HT-29 (cell line): ENCODE results near the gene MRPL50. TPM values are rescaled to one million over a fixed set of nuclear protein-coding genes. Genes with fewer than 3 reads are reported as not detected.
A peak's percentile ranks its signal among the peaks of the same experiment; 100 is the strongest.

Experiments used
- DNase-seq: peaks from one replicate; pipeline ENCODE4 v3.0.0-alpha.2; 2015; ENCODE audit warnings: low spot score
- total RNA-seq: library from RNA; depleted of rRNA; stranded (reverse); fragments of >200 nt; shearing (Covaris generic); gene quantifications from 2 replicates; pipeline ENCODE4 v1.2.3, GENCODE V29; 2014

The MRPL50 gene
- total RNA-seq, 1 experiment from 2014 or later: 7.4 TPM

DNA sequence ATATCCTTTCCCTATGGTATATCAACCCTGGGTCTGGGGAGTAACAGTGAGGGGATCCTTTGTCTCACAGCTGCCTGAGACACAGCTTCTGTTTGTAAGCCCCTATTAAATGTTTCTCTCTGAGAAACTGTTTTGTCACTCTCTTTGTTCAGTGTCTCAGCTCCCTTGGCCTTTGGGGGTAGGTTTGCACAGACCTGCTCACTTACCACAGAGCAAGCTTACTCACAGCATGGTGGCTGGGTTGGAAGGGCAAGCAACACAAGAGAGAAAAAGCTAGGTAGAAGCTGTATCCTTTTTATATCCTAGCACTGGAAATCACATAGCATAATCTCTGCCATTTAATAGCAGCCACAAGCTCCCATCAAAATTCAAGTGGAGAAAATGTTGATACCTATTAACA is 18.1 kb downstream of the MRPL50 start:
- no peak for DNase-seq

- DNase-seq: no peak
Observed at GRCh38 chr9:101376111-101376848, 22.1 kb downstream of the MRPL50 start.

DNA sequence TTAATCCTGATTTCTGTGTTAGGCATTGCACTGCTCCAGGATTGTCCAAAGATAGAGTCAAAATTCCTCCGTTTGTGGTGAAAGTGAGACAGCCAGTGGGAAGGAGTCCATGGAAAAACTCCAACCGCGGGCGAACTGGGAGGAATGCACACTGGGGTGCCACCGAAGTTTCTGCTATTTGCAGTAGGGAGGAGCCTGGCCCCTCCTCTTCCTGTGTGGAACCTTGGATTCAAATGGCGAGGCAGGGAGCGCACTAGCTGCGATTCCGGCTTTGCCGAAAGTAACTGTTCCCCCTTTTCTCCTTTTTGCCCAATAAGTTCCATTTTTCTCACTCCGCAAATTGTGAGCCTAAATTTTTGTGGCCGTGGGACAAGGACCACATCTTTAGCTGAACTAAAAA is 22.9 kb downstream of the MRPL50 start:
- no peak for DNase-seq

GRCh38 chr9:101372327-101373118 is 25.9 kb downstream of the MRPL50 start:
- DNase-seq: no peak

GRCh38 chr9:101371813-101372212 is 26.6 kb downstream of the MRPL50 start:
- DNase-seq: no peak

DNA sequence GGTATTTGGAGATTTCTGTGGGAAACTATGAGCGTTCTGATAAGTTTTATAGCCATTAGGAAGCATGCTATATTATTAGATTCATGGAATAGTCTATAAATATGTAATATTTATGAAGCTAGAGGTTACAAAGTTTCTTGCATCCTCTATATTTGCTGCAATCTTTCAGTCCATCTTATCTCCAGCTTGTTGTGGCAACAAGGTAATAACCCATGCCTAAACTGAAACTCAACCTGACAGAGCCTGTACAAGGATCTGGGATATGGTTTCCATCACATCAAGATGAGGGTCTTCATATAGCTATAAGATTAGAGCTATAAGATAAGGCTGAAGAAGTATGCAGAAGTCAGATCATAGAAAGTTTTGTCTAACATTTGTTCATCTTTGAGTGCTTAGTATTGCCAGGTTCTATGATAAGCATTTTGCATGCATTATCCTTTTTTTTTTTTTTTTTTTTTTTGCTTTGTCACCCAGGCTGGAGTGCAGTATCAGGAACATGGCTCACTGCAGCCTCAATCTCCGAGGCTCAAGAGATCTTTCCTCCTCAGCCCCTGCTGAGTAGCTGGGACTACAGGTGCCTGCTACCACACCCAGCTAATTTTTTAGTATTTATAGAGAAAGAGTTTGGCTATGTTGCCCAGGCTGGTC is 28.4 kb downstream of the MRPL50 start:
- no peak for DNase-seq

DNA sequence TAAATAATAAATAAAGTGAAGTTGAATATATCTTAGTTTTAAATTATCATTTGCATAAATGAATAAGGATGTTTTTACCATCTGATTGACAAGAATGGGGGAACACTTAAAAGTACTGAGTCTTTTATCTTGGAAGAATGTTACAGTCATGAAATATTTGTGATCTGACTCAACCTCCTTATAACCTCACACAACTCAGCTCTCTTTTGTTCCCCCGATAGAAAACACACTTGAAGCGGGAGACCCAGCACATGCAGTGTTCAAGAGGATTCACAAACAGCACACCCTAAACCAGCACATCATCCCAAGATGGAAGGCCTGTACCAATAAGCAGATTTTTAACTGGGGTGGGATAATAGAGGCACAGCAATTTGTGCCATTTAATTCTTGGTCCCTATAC is 29.1 kb downstream of the MRPL50 start:
- DNase-seq: no peak

DNA sequence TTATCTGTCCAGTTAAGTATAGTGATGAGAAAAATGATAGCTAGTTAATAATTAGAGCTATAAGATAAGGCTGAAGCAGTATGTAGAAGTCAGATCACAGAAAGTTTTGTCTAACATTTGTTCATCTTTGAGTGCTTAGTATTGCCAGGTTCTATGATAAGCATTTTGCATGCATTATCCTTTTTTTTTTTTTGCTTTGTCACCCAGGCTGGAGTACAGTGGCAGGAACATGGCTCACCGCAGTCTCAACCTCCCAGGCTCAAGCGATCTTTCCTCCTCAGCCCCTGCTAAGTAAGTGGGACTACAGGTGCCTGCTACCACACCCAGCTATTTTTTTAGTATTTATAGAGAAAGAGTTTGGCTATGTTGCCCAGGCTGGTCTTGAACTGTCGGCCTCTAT is 31.1 kb downstream of the MRPL50 start:
- no peak for DNase-seq

DNA sequence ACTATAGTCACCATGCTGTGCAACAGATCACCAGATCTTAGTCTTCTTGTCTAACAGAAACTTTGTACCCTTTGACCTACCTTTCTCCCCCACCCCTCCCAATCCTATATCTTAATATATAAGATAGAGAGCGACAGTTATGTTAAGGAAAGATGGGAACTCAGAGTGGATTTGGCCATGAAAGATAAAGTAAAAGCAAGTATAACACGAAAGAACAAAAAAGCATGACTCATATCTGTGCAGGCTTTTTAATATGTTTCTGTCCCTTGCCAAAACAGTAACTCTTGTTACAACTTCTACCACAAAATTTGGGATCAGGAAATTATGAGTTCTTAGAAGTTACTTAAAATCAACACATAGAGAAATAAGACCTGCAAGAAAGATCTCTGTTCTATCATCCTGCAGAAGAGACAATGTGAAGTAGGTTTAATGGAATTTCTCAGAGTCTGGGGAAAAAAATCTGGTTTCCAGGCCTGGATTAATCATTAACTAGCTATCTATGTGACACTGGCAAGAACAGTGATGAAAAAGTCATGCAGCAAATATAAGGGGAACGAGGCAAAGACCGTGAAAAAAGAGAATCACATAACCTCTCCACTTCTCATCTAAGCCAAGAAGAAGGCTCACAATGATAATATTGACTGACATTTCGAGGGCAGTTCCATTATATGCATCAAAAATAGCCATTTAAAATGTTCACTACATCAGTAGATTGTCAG is 32.2 kb downstream of the MRPL50 start:
- peak; percentile 53 for DNase-seq

- no peak for DNase-seq
Observed at GRCh38 chr9:101365181-101365580, 33.2 kb downstream of the MRPL50 start.

GRCh38 chr9:101362450-101362849 is 36.0 kb downstream of the MRPL50 start:
- DNase-seq: no peak

DNA sequence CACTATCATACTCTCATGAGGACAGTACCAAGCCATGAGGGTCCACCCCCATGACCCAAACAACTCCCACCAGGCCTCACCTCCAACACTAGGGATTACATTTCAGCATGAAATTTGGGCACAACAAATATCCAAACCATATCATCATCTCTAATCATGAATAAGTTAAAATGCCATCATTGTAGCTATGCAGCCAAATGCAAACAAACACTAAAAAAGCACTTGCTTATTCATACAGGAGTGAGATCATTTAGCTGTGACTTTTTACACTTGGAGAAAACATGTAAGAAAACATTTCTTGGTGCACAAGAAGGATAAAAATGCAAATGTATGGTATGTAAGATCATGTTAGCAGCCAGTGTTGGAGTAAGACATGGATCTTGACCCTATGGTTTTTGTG is 37.8 kb downstream of the MRPL50 start:
- DNase-seq: no peak

DNA sequence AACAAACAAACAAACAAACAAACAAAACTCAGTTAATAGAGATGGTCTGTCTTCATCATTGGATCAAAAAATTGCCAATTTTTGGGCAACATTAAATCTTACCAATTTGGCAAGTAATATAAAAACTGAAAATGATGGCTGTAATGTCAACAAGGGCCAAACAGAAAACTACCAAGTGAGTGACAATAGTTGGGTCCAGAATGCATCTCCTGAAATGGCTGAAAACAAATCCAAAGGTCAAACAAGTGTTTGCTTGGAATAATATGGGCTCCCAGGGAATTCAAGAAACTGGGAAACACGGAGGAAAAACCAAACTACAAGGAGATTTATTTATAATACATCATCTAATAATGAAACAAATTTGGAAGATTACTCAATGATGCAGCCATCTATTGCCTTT is 38.7 kb downstream of the MRPL50 start:
- no peak for DNase-seq

GRCh38 chr9:101356619-101357018 is 41.8 kb downstream of the MRPL50 start:
- DNase-seq: no peak

GRCh38 chr9:101354765-101355708 is 43.4 kb downstream of the MRPL50 start:
- no peak for DNase-seq

GRCh38 chr9:101354143-101354764 is 44.2 kb downstream of the MRPL50 start:
- DNase-seq: peak; percentile 61

DNA sequence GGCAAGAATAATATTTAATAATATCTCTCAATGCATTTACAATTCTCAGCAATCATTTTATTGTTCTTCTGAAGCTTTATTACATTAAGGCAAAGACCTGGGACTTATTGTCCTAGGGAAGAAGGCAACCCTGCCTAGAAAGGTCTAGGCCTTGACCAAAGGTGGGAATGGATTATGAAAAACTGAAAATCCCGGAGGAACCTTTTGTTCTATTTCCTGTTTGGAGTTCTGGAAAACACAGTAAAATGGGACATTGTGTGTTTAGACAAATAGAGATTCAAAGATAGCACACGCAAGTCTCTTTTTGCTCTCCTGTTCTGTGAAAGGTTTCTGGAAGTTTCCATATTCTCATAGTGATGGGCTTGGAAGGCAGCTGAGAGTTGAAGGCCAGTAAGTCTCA is 44.7 kb downstream of the MRPL50 start:
- DNase-seq: no peak

DNA sequence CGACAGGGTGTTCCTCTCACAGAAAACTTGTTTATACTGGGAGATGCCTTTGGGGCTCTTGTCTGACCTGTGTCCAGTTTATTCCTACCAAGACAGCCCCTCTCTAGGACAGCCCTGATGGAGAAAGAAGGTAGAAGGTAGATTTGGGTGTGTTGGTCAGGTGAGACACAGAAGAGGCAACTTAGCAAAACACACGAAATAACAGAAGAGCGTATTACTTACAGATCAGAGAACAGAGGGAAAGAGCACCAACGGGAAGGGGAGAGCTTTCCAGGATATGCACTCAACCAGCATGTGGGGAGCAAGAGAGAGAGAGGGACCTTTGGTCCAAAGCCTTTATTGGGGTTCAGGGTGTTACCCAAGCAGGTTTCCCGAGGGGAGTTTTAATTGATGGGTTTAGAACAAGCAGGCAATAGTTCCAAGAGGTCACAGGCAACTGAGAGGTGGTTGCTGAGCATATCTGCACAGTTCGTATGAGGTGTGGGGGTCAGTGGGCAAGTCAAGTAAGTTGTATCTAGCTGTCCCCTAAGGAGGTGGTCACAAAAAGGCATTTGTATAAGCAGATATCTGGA is 45.4 kb downstream of the MRPL50 start:
- DNase-seq: no peak

GRCh38 chr9:101350285-101350684 is 48.1 kb downstream of the MRPL50 start:
- DNase-seq: no peak

DNA sequence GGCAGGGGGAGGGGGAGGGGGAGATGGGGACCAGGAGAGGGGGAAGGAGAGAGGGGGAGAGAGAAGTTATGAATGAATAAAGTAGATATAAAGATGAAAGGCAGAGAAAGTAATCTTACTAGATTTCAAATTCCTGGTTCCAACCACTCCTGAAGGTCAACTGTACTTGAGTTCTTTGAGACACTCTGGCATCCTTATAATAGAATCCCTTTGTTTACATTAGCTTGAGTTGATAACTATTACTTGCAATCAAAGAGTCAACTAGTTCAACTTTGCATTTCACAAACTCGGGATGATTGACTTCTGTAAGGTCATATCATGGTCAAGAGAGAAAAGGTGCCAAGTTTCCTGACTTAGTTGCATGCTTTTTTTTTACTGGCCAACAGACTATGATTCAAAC is 55.8 kb downstream of the MRPL50 start:
- DNase-seq: no peak
